Body of pancreas (tissue), 4 donors: ENCODE data around the gene SMIM30. TPM values are rescaled to one million over a fixed set of nuclear protein-coding genes. Genes with fewer than 3 reads are reported as not detected.

ENCODE experiments used
- ATAC-seq: fragments of 150-250 bp; one replicate; pipeline ENCODE4 v1.9.1; 2016
- DNase-seq, 4 donors: peaks; one replicate each; pipeline ENCODE4 v3.0.0-alpha.2; 2019
- H3K27ac ChIP-seq, 4 donors: fragments of 200-600 bp; sonication (generic); 1 replicate in 3 of 4; 2 replicates in 1 of 4; pipeline versions ENCODE4 v1.5.1 to v1.6.1; 2016 to 2019; ENCODE audit warnings: mild to moderate bottlenecking in 1 of 4, mixed read lengths in 1 of 4, moderate library complexity in 1 of 4
- H3K27me3 ChIP-seq, 2 donors: fragments of 200-600 bp; sonication (generic); one replicate each; pipeline ENCODE4 v1.6.0; 2016; ENCODE audit warnings: mild to moderate bottlenecking in 1 of 2
- H3K36me3 ChIP-seq, 2 donors: fragments of 200-600 bp; sonication (generic); replicated peaks in 1 of 2; 2 replicates each; pipeline ENCODE4 v1.5.1; 2016; ENCODE audit warnings: low read depth in 2 of 2; ENCODE audit not compliant: insufficient read depth in 1 of 2
- H3K4me1 ChIP-seq: fragments of 200-600 bp; sonication (generic); one replicate; pipeline ENCODE4 v1.6.0; 2016
- H3K4me3 ChIP-seq, 2 donors: fragments of 200-600 bp; sonication (generic); 1 replicate in 1 of 2; 2 replicates in 1 of 2; pipeline ENCODE4 v1.5.1; 2016 to 2019
- H3K9me3 ChIP-seq, 3 donors: fragments of 200-600 bp; sonication (generic); 1 replicate in 2 of 3; 2 replicates in 1 of 3; pipeline ENCODE4 v1.5.1; 2016
- POLR2A ChIP-seq, 3 donors: fragments of 450-650 bp; IDR thresholded peaks; one replicate each; pipeline ENCODE4 v1.6.1; 2016; ENCODE audit warnings: antibody characterized with exemption in 3 of 3, mild to moderate bottlenecking in 2 of 3
- WGBS, 2 donors: methylation state at CpG; one replicate each; pipeline ENCODE4 v1.1.5; 2017; 5-methylcytosine and 5-hydroxymethylcytosine counted together
- intact Hi-C: fragments of 100-400 bp; cut with DNase I; formaldehyde crosslinking; loops from one replicate; pipeline ENCODE4 v1.15.1; 2023
- total RNA-seq, 2 donors: library from RNA; depleted of rRNA; stranded (reverse); fragments of >200 nt; gene quantifications; one replicate each; pipeline ENCODE4 v1.1.0, GENCODE V29; 2016
- TF ChIP-seq, protein P1 (sequence below), 7 experiments: fragments of 450-650 bp in 4 of 7; fragments of 200-600 bp in 3 of 7; sonication (generic) in 3 of 7; IDR thresholded peaks; one replicate each; pipeline ENCODE4 v1.5.1; 2016 to 2019; ENCODE audit warnings: antibody characterized with exemption in 7 of 7

The SMIM30 gene
- total RNA-seq, 2 donors from 2014 or later, result 6.9 to 19.7 TPM

DNA sequence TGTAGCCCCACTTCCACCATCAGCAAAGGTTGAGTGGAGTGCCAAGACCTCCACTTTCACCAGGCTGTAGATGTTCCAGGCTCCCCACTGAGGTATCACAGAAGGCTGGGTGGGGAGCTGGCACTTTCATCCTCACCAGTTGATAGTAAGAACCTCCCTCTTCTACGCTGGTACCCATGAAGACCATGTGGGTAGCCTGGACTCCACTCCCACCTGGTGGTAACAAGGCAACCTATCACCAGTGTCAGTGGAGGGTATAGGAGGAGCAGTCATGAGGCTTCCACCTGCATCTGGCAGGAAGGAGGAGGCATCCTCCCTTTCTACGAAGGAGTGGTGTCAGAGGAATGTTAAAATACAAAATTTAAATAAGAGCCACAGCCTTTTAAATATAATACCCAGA, 4.4 kb downstream of the SMIM30 start:
- Histone ChIP-seq H3K36me3 (no peaks in the 10 kb centered on the region), H3K4me1 (no peaks in the 10 kb centered on the region), H3K27me3 (no peaks in the 10 kb centered on the region), H3K27ac (no peak overlapping the region), H3K9me3 (no peaks in the 10 kb centered on the region), H3K4me3 (no peak overlapping the region)
- no peak for ATAC-seq
- TF ChIP-seq POLR2A (IDR thresholded peaks at IDR 0.05), result no peak
- TF ChIP-seq, protein P1, sequence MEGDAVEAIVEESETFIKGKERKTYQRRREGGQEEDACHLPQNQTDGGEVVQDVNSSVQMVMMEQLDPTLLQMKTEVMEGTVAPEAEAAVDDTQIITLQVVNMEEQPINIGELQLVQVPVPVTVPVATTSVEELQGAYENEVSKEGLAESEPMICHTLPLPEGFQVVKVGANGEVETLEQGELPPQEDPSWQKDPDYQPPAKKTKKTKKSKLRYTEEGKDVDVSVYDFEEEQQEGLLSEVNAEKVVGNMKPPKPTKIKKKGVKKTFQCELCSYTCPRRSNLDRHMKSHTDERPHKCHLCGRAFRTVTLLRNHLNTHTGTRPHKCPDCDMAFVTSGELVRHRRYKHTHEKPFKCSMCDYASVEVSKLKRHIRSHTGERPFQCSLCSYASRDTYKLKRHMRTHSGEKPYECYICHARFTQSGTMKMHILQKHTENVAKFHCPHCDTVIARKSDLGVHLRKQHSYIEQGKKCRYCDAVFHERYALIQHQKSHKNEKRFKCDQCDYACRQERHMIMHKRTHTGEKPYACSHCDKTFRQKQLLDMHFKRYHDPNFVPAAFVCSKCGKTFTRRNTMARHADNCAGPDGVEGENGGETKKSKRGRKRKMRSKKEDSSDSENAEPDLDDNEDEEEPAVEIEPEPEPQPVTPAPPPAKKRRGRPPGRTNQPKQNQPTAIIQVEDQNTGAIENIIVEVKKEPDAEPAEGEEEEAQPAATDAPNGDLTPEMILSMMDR (IDR thresholded peaks at IDR 0.05), result peak in 1 of 7 experiments; percentile 7
- intact Hi-C loops, result no loop called here
- DNase-seq, result no peak
- 87 to 92% methylated on average over 2 of the region's 2 CpGs for WGBS, 2 donors

DNA sequence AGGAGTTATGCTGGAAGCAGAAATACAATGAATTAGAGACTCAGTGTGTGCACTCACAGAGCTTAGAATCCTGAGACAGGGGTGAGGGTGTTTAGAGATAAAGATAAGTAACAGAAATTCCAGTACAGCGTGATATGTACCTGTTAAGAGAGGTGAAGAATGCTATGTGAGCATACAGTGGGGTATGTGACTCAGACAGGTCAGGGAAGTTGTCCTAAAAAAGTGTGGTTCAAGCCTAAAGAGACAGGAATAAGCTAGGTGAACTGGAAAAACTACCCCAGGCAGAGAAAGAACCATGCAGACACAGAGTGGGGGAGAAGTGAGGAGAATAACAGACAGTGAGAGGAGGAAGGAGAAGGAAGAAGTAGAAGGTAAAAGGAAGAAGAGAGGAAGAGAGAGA, 8.6 kb downstream of the SMIM30 start:
- no peaks in the 10 kb centered on the region for H3K4me1 ChIP-seq
- no peak for ATAC-seq
- WGBS, 2 donors, result 27 to 59% methylated on average over 1 of the region's 1 CpG

DNA sequence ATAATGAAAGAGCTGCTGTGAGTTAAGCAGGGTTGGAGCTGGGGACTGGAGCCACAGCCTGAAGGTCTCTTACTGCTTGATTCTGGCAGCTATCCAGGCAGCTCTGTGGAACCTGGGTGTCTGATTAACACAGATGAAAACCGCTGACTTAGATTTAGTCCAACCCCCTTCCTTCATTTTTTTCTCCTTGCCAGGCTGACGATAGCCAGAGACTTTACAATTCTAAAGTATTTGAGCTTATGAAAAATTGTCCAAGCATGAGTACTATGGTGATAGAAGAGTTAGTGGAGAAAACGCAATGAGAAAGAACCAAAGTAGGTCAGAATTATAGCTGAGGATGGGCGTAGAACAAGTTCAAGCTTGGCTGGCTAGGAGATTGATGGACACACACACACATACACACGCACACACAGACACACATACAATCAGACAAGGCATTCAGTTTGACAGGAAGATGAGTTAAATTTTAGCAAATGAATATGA, 18.2 kb downstream of the SMIM30 start:
- Histone ChIP-seq H3K4me3 (no peak overlapping the region), H3K27me3 (no peaks in the 10 kb centered on the region), H3K9me3 (no peaks in the 10 kb centered on the region), H3K27ac (peak overlapping the region in 3 of 4 donors; percentile 20 to 49 (median 29)), H3K36me3 (no peaks in the 10 kb centered on the region), H3K4me1 (peaks cover 17% of the 10 kb centered on the region)
- DNase-seq (peak; percentile 61 to 80 (median 78)), ATAC-seq (peak; percentile 81)
- intact Hi-C loops, result no loop called here
- WGBS, 2 donors, result 40 to 47% methylated on average over 5 of the region's 5 CpGs
- TF ChIP-seq, protein P1 (IDR thresholded peaks at IDR 0.05), result no peak

More for the DNA sequence above, 8.6 kb downstream of the SMIM30 start:
- TF ChIP-seq, protein P1 (IDR thresholded peaks at IDR 0.05), result no peak
- TF ChIP-seq POLR2A (IDR thresholded peaks at IDR 0.05), result no peak
- Histone ChIP-seq H3K27me3 (no peaks in the 10 kb centered on the region), H3K4me3 (no peak overlapping the region), H3K36me3 (no peaks in the 10 kb centered on the region), H3K9me3 (no peaks in the 10 kb centered on the region), H3K27ac (no peak overlapping the region)
- no peak for DNase-seq
- intact Hi-C loops, result no loop called here

DNA sequence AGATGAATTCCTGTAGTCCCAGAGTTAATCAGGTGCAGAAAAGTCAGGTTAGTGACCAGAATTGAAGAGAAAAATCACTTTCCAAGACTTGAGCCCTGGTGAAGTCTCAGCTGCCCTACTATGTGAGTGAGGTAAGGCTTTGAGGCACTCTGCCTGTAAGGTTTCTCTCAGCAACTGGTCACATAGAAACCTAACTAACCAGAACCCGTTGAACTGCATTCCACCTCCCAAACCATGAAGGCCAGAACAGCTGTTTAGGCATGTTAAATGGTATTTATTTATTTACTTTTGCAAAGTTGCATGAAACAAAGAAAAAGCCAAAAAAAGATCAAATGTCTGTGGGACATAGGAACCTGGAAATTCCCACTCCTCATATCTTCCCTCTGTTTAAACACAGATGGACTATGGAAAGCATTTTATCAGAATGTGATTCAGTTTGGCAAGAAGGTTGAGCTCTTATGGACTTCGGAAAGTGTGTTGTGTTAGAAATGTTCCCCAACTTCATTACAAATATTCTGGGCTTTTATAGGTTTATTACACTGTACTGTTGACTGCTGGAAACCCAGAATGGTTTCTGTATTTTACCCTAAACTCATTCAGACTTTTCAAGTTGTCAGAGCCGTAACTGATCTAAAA, 19.0 kb downstream of the SMIM30 start:
- Histone ChIP-seq H3K9me3 (no peaks in the 10 kb centered on the region), H3K4me3 (no peak overlapping the region), H3K27ac (peak overlapping the region in 3 of 4 donors; percentile 20 to 49 (median 29)), H3K27me3 (no peaks in the 10 kb centered on the region), H3K36me3 (no peaks in the 10 kb centered on the region), H3K4me1 (peaks cover 17% of the 10 kb centered on the region)
- intact Hi-C loops, result no loop called here
- TF ChIP-seq, protein P1 (IDR thresholded peaks at IDR 0.05), result no peak
- TF ChIP-seq POLR2A (IDR thresholded peaks at IDR 0.05), result no peak
- 18 to 26% methylated on average over 3 of the region's 3 CpGs for WGBS, 2 donors
- peak; percentile 77 for ATAC-seq
- DNase-seq, result peak; percentile 18 to 26 (median 23)
